ENCODE results near the gene FKBP11. TPM values are rescaled to one million over a fixed set of nuclear protein-coding genes. Genes with fewer than 3 reads are reported as not detected.

Gene FKBP11
- polyA plus RNA-seq, 1 experiment: 85.9 TPM

DNA sequence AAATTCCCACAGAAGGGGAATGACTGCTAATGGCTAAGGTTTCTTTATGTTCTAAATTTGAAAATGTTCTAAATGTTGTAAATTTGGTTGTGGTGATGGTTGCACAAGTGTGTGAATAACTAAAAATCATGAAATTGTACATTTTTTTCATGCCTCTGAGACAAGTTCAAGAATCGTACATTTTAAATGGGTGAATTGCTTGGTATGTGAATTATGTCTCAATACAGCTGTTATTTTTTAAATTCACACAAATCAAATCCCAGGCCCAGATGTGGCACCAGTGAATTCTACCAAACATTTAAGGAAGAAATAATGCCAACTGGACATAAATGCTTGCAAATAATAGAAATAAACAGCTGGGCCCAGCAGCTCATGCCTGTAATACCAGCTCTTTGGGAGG, 31.0 kb downstream of the FKBP11 start:
- POLR2A ChIA-PET: interaction anchor here (0.8 kb wide), 1 partner anchor 33 kb away, joined by 3 read pairs; no protein-coding TSS in a partner anchor
- TF ChIP-seq, protein P1, sequence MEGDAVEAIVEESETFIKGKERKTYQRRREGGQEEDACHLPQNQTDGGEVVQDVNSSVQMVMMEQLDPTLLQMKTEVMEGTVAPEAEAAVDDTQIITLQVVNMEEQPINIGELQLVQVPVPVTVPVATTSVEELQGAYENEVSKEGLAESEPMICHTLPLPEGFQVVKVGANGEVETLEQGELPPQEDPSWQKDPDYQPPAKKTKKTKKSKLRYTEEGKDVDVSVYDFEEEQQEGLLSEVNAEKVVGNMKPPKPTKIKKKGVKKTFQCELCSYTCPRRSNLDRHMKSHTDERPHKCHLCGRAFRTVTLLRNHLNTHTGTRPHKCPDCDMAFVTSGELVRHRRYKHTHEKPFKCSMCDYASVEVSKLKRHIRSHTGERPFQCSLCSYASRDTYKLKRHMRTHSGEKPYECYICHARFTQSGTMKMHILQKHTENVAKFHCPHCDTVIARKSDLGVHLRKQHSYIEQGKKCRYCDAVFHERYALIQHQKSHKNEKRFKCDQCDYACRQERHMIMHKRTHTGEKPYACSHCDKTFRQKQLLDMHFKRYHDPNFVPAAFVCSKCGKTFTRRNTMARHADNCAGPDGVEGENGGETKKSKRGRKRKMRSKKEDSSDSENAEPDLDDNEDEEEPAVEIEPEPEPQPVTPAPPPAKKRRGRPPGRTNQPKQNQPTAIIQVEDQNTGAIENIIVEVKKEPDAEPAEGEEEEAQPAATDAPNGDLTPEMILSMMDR (IDR thresholded peaks at IDR 0.05; ENCODE audit: low read depth, low read length): no peak
- Histone ChIP-seq H3K4me3 (ENCODE audit: low read depth, low read length) (no peak overlapping the region), H3K27ac (ENCODE audit: low read depth, low read length) (no peak overlapping the region), H3K27me3 (ENCODE audit: control insufficient read depth, insufficient read depth, low read length) (peaks cover 9% of the 10 kb centered on the region), H3K9me3 (ENCODE audit: control insufficient read depth, insufficient read depth, low read length) (no peaks in the 10 kb centered on the region)
- CTCF ChIA-PET: interaction anchor here (1.5 to 2.3 kb wide), 3 partner anchors 10 to 42 kb away, joined by 3 to 13 read pairs (median 8); a partner anchor contains a TSS
- DNase-seq (ENCODE audit: low read depth, low spot score): no peak

DNA sequence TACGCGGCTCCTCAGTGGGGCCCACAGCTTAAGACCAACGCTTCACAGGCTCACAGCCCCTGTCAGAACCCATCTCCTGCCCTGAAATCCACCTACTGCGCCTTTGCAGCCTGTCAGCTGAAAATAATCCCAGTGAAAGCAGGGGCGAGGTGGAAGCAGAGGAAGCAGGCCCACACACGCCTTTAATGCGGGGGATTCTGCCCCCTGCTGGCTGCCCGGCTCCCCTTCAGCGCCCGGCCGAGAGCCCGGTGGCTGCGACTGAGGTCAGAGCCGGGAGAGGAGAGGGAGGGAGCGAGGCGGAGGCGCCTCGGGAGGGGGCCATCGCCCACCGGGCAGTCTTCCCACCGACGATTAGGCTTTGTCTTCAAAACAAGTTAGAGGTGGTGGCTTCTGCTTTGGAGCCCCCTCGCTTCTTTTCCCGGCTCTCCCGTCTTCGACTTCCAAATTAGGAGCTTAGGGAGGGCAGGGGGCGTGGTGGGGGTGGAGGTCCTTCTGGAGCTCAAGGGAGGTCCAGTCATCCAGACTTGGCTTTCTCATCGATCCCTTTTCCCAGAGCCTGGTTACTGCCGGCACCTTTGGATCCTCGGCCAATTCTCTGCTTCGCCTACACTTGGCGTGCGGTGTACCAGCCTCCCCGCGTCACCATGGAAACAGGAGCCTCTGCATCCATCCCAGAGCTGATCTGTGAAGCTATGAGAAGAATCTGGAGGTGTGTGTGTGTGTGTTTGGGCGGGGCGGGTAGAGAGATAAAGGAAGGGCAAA, 34.5 kb downstream of the FKBP11 start:
- H3K9me3 ChIP-seq (ENCODE audit: control insufficient read depth, insufficient read depth, low read length): no peaks in the 10 kb centered on the region
- peak; percentile 27 for DNase-seq (ENCODE audit: low read depth, low spot score)
- ChIA-PET CTCF (interaction anchor here (0.6 to 8.8 kb wide), 43 partner anchors 10 to 154 kb away, joined by 3 to 411 read pairs (median 6); partner anchors contain the start of genes ARF3, DDX23, FKBP11 and RND1), POLR2A (interaction anchor here (0.9 to 1.4 kb wide), 2 partner anchors 38 to 39 kb away, joined by 3 read pairs; partner anchors contain the start of gene DDX23)
- no peak overlapping the region for H3K27ac ChIP-seq (ENCODE audit: low read depth, low read length)
- TF ChIP-seq, protein P1 (IDR thresholded peaks at IDR 0.05; ENCODE audit: low read depth, low read length): peak; percentile 94
- peak overlapping the region; percentile 47 for H3K4me3 ChIP-seq (ENCODE audit: low read depth, low read length)
- H3K27me3 ChIP-seq (ENCODE audit: control insufficient read depth, insufficient read depth, low read length): peaks cover 9% of the 10 kb centered on the region

DNA sequence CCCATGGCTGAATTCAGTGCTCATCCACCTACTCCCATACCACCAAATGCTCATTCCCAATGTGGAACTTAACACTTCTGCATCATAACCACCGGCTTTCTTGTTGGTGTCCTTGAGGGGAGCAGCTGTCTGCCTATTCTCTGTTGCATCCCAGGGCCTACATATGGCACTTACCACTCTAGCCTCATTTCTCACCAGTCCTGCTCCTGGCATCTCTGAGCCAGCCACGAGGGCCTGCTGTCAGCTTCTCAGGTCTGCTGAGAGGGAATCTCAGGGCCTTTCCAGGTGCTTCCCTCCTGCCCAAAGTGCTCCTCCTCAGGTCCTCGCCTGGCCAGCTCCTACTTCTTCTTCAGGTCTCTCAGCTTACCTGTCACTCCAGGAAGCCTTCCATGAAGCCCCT, 35.6 kb downstream of the FKBP11 start:
- no peak for DNase-seq (ENCODE audit: low read depth, low spot score)

DNA sequence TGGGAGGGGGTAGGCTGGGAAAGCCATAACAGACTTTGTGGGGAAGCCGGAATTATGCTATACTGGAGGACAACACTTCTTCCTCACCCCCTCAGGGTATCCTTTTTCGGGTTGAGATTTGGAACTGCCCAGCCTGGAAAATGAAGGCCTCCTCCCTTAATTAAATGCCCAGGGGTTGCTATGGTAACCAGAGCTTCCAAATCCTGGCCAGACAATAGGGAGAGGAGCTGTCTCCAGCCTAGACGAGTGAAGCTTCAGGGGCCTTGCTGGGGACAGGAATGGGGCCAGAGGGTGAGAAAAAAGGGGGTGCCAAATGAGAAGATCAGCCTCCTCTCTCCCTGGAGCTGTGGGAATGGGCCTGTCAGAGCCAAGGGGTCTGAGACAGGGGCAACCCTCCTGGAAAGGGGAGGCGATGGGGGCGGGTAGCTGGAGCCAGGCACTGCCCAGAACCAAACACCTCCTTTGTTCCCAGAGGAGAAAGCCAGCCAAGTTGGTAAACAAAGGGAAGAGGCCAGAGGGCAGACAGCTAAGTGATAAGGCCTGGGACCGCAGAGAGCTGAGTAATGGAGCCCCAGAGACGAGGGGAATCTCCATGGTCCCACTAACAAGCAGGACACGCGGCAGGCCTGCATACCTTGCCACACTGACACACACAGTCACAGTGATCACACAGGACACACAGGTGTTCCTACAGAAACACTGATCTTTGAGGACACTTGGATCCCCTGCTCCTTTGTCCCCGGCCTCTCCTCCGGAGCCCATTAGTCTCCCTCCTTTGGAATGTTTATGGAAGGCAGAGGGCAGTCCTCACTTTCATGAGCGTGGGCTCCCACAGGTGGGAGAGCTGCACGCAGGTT, 41.8 kb downstream of the FKBP11 start:
- no peak for DNase-seq (ENCODE audit: low read depth, low spot score)
- peaks cover 20% of the 10 kb centered on the region for H3K27me3 ChIP-seq (ENCODE audit: control insufficient read depth, insufficient read depth, low read length)
- no peak overlapping the region for H3K27ac ChIP-seq (ENCODE audit: low read depth, low read length)
- TF ChIP-seq, protein P1 (IDR thresholded peaks at IDR 0.05; ENCODE audit: low read depth, low read length): no peak
- ChIA-PET CTCF (interaction anchor here (1.1 to 6.1 kb wide), 4 partner anchors 7 to 52 kb away, joined by 3 to 56 read pairs (median 9); a partner anchor contains a TSS), POLR2A (no interaction called here)
- H3K4me3 ChIP-seq (ENCODE audit: low read depth, low read length): no peak overlapping the region
- H3K9me3 ChIP-seq (ENCODE audit: control insufficient read depth, insufficient read depth, low read length): no peaks in the 10 kb centered on the region

More for the DNA sequence above, 35.6 kb downstream of the FKBP11 start:
- POLR2A ChIA-PET: interaction anchor here (1.4 kb wide), 1 partner anchor 37 kb away, joined by 3 read pairs; the partner anchor contains the start of gene DDX23
- peaks cover 9% of the 10 kb centered on the region for H3K27me3 ChIP-seq (ENCODE audit: control insufficient read depth, insufficient read depth, low read length)
- no peak overlapping the region for H3K27ac ChIP-seq (ENCODE audit: low read depth, low read length)
- CTCF ChIA-PET: interaction anchor here (0.7 to 8.8 kb wide), 18 partner anchors 9 to 137 kb away, joined by 3 to 411 read pairs (median 12); partner anchors contain the start of genes ARF3, DDX23 and RND1
- H3K4me3 ChIP-seq (ENCODE audit: low read depth, low read length): no peak overlapping the region
- no peaks in the 10 kb centered on the region for H3K9me3 ChIP-seq (ENCODE audit: control insufficient read depth, insufficient read depth, low read length)
- TF ChIP-seq, protein P1 (IDR thresholded peaks at IDR 0.05; ENCODE audit: low read depth, low read length): no peak
